K562 treated with DMSO at 1 percent for 24 hours (cell line): ENCODE measurements around the gene BRIX1. TPM values are rescaled to one million over a fixed set of nuclear protein-coding genes. Genes with fewer than 3 reads are reported as not detected.

Experiments used
- total RNA-seq: library from RNA; unstranded; fragments of 300-600 nt; gene quantifications from 2 replicates; pipeline ENCODE4 v1.2.3, GENCODE V29; 2022; ENCODE audit warnings: low read depth; ENCODE audit not compliant: insufficient read depth

Gene BRIX1, protein sequence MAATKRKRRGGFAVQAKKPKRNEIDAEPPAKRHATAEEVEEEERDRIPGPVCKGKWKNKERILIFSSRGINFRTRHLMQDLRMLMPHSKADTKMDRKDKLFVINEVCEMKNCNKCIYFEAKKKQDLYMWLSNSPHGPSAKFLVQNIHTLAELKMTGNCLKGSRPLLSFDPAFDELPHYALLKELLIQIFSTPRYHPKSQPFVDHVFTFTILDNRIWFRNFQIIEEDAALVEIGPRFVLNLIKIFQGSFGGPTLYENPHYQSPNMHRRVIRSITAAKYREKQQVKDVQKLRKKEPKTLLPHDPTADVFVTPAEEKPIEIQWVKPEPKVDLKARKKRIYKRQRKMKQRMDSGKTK
- total RNA-seq = 22.0 and 23.2 TPM in 2 replicates

DNA sequence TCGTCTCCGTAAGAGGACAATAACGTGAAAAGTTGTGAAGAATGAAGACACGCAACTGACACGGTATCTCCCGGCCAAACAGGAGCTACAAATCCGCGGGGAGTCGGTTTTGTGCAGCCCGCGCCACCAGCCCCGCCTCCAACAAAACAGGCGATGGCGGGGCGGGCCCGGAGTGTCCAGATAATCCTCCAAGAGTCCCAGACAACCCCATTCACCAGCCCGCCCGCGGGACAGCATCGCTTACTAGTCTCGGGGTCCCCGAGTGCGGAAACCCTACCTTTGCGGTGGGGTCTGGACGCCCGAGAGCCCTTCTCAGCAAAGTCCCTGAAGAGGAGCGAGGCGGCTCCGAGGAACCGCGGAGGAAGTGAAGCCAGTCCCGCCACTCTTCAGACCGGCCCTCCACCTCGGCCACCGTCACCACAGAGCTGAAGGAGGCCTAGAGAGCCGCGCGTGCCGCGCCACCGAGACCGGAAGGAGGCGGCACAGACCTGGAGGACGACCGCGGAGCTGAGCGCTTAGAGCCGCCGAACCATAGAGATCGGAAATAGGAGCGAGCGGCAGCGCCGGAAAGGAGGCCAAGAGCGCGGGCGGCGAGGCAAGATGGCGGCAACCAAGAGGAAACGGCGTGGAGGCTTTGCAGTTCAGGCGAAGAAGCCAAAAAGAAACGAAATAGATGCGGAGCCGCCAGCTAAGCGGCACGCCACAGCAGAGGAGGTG, at the start of gene BRIX1, which contains the start of gene RAD1:
Gene BRIX1, plus strand, starts transcription at position 573 of the 717 bp plus-strand sequence. Its CDS starts 28 bp downstream, at position 601.
Gene RAD1, minus strand, starts transcription at position 366 of the 717 bp plus-strand sequence. CDS start 612 bp downstream, outside the sequence.

DNA sequence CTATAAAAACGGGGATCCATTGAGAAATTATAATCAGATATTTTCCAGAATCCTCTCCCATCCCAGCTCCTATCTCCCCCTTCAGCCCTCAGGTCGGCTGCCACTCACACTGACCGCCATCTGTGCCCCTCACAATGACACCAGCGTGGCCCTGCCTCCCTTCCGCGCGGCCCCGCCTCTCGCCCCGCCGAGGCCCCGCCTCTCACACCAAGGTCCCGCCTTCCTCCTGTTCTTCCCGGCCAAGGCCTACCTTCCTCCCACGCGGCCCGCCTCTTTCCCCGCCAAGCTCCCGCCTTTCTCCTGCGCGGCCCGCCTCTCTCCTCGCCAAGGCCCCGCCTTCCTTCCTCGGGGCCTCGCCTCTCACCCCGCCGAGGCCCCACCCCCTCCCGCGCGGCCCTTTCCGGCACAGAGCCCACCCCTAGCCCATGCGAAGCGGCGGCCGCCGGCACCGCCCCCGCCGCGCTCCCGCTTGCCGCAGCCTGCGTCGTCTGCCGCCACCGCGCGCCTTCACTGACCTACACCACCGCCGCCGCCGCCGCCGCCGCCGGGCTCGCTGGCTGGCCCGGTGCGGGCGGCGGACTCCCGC, 13.7 kb downstream of the BRIX1 start, which contains the start of gene DNAJC21:
Gene DNAJC21, plus strand, starts transcription at position 426 of the 586 bp plus-strand sequence. CDS start 261 bp downstream, outside the sequence.

Other genes with a start within 250 kb of the BRIX1 start
- gene TTC23L, start 76.5 kb upstream of the BRIX1 start, total RNA-seq = 0.43 TPM in 1 of 2 replicates, not detected in the other
- gene RAD1, start 207 bp upstream of the BRIX1 start, total RNA-seq = 26.3 and 35.4 TPM in 2 replicates
- gene DNAJC21, start 13.8 kb downstream of the BRIX1 start, total RNA-seq = 35.8 and 42.9 TPM in 2 replicates
- gene AGXT2, start 132.2 kb downstream of the BRIX1 start, total RNA-seq = not detected in 2 replicates